ENCODE results near the gene DCXR. TPM values are rescaled to one million over a fixed set of nuclear protein-coding genes. Genes with fewer than 3 reads are reported as not detected.

DCXR gene
- total and polyA plus RNA-seq, 2 of the 13 experiments (the other 11 are each of a cell fraction or from before 2014, with no cell fraction given), result 287 to 311 TPM

DNA sequence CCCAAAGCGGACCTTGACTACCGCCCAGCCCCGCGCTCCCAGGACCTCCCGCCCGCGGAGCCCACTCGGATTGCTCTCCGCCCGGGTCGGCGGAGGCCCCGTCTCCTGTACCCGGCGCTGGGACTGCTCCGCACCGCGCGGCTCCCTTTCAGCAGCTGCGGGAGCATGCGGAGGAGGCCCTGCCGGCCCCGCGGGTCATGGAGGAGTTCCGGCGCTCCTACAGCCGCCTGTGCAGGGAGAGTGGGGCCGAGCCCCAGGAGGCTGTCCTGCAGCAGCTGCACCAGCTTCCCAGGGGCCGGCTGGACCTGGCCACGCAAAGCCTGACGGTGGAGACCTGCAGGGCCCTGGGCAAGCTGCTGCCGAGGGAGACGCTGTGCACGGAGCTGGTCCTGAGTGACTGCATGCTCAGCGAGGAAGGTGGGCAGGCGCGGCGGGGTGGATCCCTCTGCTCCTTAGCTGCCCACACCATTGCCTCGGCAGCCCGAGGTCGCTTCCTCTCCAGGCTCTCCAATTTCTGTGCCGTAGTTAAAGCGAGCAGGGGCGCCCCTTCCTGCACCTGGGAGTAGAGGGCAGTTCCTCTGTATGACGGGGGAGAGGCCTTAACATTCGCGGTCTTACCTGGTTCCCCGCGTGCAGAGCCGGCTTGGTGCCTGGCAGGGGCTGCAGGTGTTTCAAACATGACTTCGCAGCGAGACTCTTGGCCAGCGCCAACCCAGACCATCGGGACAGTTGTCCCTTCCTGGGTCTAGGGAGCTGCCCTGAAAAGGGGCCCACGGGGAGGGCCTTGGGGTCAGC, 13.9 kb downstream of the DCXR start (continued):
- TF ChIP-seq, protein P1, sequence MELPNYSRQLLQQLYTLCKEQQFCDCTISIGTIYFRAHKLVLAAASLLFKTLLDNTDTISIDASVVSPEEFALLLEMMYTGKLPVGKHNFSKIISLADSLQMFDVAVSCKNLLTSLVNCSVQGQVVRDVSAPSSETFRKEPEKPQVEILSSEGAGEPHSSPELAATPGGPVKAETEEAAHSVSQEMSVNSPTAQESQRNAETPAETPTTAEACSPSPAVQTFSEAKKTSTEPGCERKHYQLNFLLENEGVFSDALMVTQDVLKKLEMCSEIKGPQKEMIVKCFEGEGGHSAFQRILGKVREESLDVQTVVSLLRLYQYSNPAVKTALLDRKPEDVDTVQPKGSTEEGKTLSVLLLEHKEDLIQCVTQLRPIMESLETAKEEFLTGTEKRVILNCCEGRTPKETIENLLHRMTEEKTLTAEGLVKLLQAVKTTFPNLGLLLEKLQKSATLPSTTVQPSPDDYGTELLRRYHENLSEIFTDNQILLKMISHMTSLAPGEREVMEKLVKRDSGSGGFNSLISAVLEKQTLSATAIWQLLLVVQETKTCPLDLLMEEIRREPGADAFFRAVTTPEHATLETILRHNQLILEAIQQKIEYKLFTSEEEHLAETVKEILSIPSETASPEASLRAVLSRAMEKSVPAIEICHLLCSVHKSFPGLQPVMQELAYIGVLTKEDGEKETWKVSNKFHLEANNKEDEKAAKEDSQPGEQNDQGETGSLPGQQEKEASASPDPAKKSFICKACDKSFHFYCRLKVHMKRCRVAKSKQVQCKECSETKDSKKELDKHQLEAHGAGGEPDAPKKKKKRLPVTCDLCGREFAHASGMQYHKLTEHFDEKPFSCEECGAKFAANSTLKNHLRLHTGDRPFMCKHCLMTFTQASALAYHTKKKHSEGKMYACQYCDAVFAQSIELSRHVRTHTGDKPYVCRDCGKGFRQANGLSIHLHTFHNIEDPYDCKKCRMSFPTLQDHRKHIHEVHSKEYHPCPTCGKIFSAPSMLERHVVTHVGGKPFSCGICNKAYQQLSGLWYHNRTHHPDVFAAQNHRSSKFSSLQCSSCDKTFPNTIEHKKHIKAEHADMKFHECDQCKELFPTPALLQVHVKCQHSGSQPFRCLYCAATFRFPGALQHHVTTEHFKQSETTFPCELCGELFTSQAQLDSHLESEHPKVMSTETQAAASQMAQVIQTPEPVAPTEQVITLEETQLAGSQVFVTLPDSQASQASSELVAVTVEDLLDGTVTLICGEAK (IDR thresholded peaks at IDR 0.05), result no peak
- TF ChIP-seq, protein P1 (CRISPR knock-in tag; IDR thresholded peaks at IDR 0.05), result peak; percentile 63
- TF ChIP-seq, protein P2, sequence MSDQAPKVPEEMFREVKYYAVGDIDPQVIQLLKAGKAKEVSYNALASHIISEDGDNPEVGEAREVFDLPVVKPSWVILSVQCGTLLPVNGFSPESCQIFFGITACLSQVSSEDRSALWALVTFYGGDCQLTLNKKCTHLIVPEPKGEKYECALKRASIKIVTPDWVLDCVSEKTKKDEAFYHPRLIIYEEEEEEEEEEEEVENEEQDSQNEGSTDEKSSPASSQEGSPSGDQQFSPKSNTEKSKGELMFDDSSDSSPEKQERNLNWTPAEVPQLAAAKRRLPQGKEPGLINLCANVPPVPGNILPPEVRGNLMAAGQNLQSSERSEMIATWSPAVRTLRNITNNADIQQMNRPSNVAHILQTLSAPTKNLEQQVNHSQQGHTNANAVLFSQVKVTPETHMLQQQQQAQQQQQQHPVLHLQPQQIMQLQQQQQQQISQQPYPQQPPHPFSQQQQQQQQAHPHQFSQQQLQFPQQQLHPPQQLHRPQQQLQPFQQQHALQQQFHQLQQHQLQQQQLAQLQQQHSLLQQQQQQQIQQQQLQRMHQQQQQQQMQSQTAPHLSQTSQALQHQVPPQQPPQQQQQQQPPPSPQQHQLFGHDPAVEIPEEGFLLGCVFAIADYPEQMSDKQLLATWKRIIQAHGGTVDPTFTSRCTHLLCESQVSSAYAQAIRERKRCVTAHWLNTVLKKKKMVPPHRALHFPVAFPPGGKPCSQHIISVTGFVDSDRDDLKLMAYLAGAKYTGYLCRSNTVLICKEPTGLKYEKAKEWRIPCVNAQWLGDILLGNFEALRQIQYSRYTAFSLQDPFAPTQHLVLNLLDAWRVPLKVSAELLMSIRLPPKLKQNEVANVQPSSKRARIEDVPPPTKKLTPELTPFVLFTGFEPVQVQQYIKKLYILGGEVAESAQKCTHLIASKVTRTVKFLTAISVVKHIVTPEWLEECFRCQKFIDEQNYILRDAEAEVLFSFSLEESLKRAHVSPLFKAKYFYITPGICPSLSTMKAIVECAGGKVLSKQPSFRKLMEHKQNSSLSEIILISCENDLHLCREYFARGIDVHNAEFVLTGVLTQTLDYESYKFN (CRISPR knock-in tag; conservative IDR thresholded peaks at IDR 0.05), result no peak
- TF ChIP-seq SNAI1 (CRISPR knock-in tag; IDR thresholded peaks at IDR 0.05; ENCODE audit: borderline replicate concordance) (no peak), ZNF891 (CRISPR knock-in tag; IDR thresholded peaks at IDR 0.05) (peak; percentile 68), NFIB (CRISPR knock-in tag; IDR thresholded peaks at IDR 0.05; ENCODE audit: borderline replicate concordance) (0 out of 2 replicates have a peak, but pooled peaks have one; percentile 68), ZNF546 (CRISPR knock-in tag; conservative IDR thresholded peaks at IDR 0.05) (peak; percentile 78; the same call in 1 of the 2 replicates), HDAC1 (CRISPR knock-in tag; IDR thresholded peaks at IDR 0.05) (peak; percentile 25; the same call in 1 of the 2 replicates), ZNF460 (CRISPR knock-in tag; IDR thresholded peaks at IDR 0.05; ENCODE audit: borderline replicate concordance) (no peak), ZNF501 (CRISPR knock-in tag; IDR thresholded peaks at IDR 0.05) (peak; percentile 75), NRL (CRISPR knock-in tag; IDR thresholded peaks at IDR 0.05; ENCODE audit: borderline replicate concordance) (peak; percentile 62; the same call in 1 of the 2 replicates), NCOA1 (CRISPR knock-in tag; IDR thresholded peaks at IDR 0.05) (0 out of 2 replicates have a peak, but pooled peaks have one; percentile 44), KDM3A (CRISPR knock-in tag; IDR thresholded peaks at IDR 0.05; ENCODE audit: low read depth) (peak; percentile 65; the same call in 1 of the 2 replicates), ZNF552 (CRISPR knock-in tag; IDR thresholded peaks at IDR 0.05; ENCODE audit: borderline replicate concordance) (peak; percentile 51), ZKSCAN8 (CRISPR knock-in tag; IDR thresholded peaks at IDR 0.05; ENCODE audit: borderline replicate concordance) (no peak), ZNF607 (CRISPR knock-in tag; IDR thresholded peaks at IDR 0.05; ENCODE audit: borderline replicate concordance) (no peak; the same call in 1 of the 2 replicates), ZNF761 (CRISPR knock-in tag; conservative IDR thresholded peaks at IDR 0.05) (0 out of 2 replicates have a peak, but pooled peaks have one; percentile 73)
